Skeletal muscle tissue (tissue), 4 donors: ENCODE measurements around the gene YTHDC2. TPM values are rescaled to one million over a fixed set of nuclear protein-coding genes. Genes with fewer than 3 reads are reported as not detected.

ENCODE experiments used
- H3K27ac ChIP-seq: one replicate; pipeline ENCODE4 v1.7.0; 2013; ENCODE audit warnings: mild to moderate bottlenecking, low read depth, low read length, inconsistent platforms
- H3K27me3 ChIP-seq, 3 donors: one replicate each; pipeline ENCODE4 v1.7.0; 2013; ENCODE audit warnings: low read length in 3 of 3; ENCODE audit not compliant: control insufficient read depth in 3 of 3, insufficient read depth in 3 of 3
- H3K36me3 ChIP-seq, 3 donors: one replicate each; pipeline ENCODE4 v1.7.0; 2013; ENCODE audit warnings: low read length in 3 of 3; ENCODE audit not compliant: control insufficient read depth in 3 of 3, insufficient read depth in 3 of 3
- H3K4me1 ChIP-seq, 3 donors: one replicate each; pipeline ENCODE4 v1.7.0; 2013; ENCODE audit warnings: low read length in 3 of 3, mild to moderate bottlenecking in 3 of 3; ENCODE audit not compliant: control insufficient read depth in 3 of 3, insufficient read depth in 3 of 3
- H3K4me3 ChIP-seq, 3 donors: one replicate each; pipeline ENCODE4 v1.7.0; 2013; ENCODE audit warnings: low read length in 3 of 3
- H3K9ac ChIP-seq, 3 donors: one replicate each; pipeline ENCODE4 v1.7.0; 2013; ENCODE audit warnings: low read length in 3 of 3, mild to moderate bottlenecking in 3 of 3, moderate library complexity in 2 of 3, low read depth in 1 of 3
- H3K9me3 ChIP-seq, 3 donors: one replicate each; pipeline ENCODE4 v1.7.0; 2013; ENCODE audit warnings: low read length in 3 of 3; ENCODE audit not compliant: control insufficient read depth in 3 of 3
- total RNA-seq: library from RNA; depleted of rRNA; stranded (reverse); fragments of >200 nt; gene quantifications from one replicate; pipeline ENCODE4 v1.2.3, GENCODE V29; 2014
- donor health status: Osteomylitis.

YTHDC2 gene
- total RNA-seq, 1 donor from 2014 or later = 30.3 TPM

DNA sequence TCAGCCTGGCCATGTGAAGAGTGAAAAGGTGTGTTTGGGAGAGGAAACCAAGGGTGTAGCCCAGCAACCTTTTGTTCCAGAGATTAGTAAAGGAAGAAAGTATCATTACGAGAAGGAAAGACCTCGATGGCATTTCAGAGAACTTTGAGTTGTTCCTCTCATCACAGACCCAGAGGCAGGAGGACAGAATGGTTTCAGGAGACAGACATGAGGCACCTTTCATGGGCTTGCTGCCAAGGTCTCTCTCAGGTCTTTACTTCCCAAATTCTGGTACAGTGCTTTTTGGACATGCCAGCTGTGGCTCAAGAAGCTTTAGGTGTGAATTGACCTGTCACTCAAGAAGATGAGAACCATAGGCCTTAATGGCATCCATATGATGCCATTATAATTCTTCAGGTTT is 22.5 kb upstream of the YTHDC2 start:
- H3K27me3 ChIP-seq = peaks cover 18 to 25% (median 22%) of the 10 kb centered on the region in 3 donors

DNA sequence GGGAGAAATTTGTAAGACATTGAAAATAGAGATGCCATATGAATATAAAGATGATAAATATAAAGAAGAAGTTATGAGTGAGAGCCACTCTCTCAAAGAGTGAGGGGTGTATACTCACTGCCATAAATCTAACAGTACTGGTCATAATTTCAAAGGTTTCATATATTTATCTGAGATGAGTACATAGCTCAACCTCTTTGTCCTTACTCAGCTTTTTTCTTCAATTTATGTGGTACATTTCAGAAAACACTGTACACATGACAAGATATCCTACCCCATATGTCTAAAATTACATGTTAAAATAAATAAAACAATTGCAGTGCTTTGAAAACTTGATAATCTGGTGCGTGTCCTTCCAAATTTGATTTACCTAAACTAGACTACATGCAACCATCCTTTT is 20.0 kb upstream of the YTHDC2 start:
- Histone ChIP-seq H3K9ac (no peak overlapping the region), H3K27ac (no peak overlapping the region), H3K4me3 (no peak overlapping the region), H3K27me3 (peaks cover 7 to 10% (median 9%) of the 10 kb centered on the region in 3 donors), H3K36me3 (no peaks in the 10 kb centered on the region), H3K9me3 (peaks cover 0 to 3% (median 2%) of the 10 kb centered on the region in 3 donors), H3K4me1 (peaks cover 4 to 11% (median 7%) of the 10 kb centered on the region in 3 donors)

More for the DNA sequence above, 22.5 kb upstream of the YTHDC2 start:
- H3K9me3 ChIP-seq = peaks cover 0 to 3% (median 2%) of the 10 kb centered on the region in 3 donors
- H3K9ac ChIP-seq = no peak overlapping the region
- peaks cover 15 to 20% (median 17%) of the 10 kb centered on the region in 3 donors for H3K4me1 ChIP-seq
- H3K27ac ChIP-seq = no peak overlapping the region
- H3K4me3 ChIP-seq = no peak overlapping the region
- H3K36me3 ChIP-seq = no peaks in the 10 kb centered on the region

DNA sequence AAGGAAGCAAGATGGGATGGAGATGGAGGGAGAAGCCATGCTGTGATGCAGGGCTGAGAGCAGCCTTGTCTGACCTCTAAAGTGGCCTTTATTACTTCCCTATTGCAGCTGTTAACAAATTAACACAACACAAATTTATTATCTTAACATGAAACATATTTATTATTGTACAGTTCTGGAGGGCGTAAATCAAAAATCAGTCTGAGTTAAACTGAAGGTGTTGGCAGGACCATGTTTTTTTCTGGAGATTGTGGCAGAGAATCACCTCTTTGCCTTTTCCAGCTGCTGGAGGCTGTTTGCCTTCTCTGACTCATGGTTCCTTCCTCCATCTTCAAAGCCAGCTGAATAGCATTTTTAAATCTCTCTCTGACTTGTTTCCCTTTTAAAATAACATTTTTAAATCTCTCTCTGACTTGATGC is 18.1 kb upstream of the YTHDC2 start:
- peaks cover 0 to 3% (median 2%) of the 10 kb centered on the region in 3 donors for H3K9me3 ChIP-seq
- no peaks in the 10 kb centered on the region for H3K4me1 ChIP-seq

DNA sequence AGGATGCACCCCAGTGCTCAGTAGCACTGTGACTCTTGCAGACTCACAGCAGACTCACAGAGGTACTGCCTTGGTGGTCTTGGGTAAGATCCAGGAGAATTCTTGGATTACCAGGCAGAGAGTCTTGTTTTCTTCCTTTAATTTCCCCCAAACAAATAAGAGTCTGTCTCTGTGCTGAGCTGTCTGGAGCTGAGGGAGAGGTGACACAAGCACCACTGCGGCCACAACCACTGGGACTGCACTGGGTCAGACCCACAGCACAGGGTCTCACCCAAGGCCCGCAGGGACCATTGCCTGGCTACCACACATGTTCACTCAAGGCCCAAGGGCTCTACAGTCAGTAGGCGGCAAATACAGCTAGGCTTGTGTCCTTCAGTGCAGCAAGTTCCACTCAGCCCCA is 11.4 kb upstream of the YTHDC2 start:
- Histone ChIP-seq H3K4me1 (no peaks in the 10 kb centered on the region), H3K27ac (no peak overlapping the region), H3K9me3 (no peaks in the 10 kb centered on the region), H3K36me3 (no peaks in the 10 kb centered on the region), H3K4me3 (no peak overlapping the region), H3K27me3 (peaks cover 3 to 7% (median 5%) of the 10 kb centered on the region in 3 donors), H3K9ac (no peak overlapping the region)

More for the DNA sequence above, 18.1 kb upstream of the YTHDC2 start:
- Histone ChIP-seq H3K27me3 (peaks cover 0 to 4% (median 0%) of the 10 kb centered on the region in 3 donors), H3K27ac (no peak overlapping the region), H3K36me3 (no peaks in the 10 kb centered on the region), H3K9ac (no peak overlapping the region), H3K4me3 (no peak overlapping the region)

DNA sequence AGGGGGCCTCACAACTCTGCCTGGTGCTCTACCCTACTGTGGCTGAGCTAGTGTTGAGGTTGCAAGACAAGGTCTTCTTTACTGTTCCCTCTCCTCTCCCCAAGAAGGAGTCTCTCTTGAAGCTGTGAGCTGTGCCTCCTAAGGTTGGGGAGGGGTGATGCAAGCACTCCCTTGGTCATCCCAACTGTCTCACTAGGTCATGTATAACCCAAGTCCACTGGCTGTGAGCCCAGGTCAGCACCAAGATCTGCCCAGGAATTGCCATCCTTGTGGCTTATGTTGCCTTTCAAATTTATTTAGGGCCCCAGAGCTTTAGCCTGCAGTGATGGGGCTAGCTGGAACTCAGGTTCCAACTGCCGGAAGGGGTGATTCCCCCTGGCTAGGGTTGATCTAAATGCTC is 10.3 kb upstream of the YTHDC2 start:
- no peaks in the 10 kb centered on the region for H3K36me3 ChIP-seq
- no peak overlapping the region for H3K27ac ChIP-seq
- H3K27me3 ChIP-seq = peaks cover 3 to 7% (median 5%) of the 10 kb centered on the region in 3 donors
- H3K4me3 ChIP-seq = no peak overlapping the region
- H3K4me1 ChIP-seq = no peaks in the 10 kb centered on the region
- no peak overlapping the region for H3K9ac ChIP-seq
- no peaks in the 10 kb centered on the region for H3K9me3 ChIP-seq

DNA sequence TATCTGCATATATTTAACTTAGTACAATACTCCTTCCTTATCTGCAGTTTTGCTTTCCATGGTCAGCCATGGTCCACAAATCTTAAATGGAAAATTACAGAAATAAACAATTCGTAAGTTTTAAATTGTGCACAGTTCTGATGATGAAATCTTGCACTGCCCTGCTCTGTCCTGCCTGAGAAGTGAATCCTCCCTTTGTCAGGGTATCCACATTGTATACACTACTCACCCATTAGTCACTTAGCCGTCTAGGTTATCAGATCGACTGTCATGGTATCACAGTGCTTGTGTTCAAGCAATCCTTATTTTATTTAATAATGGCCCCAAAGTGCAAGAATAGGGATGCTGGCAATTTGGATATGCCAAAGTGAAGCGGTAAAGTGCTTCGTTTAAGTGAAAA is 8.3 kb upstream of the YTHDC2 start:
- Histone ChIP-seq H3K4me3 (no peak overlapping the region), H3K36me3 (no peaks in the 10 kb centered on the region), H3K9me3 (no peaks in the 10 kb centered on the region), H3K27ac (no peak overlapping the region), H3K27me3 (peaks cover 3 to 7% (median 5%) of the 10 kb centered on the region in 3 donors), H3K9ac (no peak overlapping the region), H3K4me1 (no peaks in the 10 kb centered on the region)

DNA sequence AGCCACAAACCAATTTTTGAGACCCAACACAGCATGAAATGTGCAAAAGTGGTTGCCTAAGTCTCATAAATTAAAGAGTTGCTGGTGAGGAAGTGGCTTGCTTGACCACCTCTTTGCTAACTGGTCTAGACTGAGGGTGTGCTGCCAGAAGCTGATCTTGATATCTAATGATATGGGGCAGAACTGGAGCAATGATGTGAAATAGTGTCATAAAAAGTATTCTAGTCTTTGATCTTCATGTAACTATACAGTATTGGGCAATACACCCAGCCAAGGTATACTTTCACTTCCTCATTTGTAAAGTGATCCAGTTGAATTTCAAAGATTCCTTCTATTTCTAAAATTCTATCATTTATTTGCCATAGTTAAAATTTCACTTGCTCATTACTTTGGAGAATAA is 5.9 kb upstream of the YTHDC2 start:
- Histone ChIP-seq H3K27me3 (peaks cover 3 to 7% (median 5%) of the 10 kb centered on the region in 3 donors), H3K9me3 (no peaks in the 10 kb centered on the region), H3K9ac (no peak overlapping the region), H3K27ac (no peak overlapping the region), H3K4me1 (no peaks in the 10 kb centered on the region), H3K4me3 (no peak overlapping the region), H3K36me3 (no peaks in the 10 kb centered on the region)

DNA sequence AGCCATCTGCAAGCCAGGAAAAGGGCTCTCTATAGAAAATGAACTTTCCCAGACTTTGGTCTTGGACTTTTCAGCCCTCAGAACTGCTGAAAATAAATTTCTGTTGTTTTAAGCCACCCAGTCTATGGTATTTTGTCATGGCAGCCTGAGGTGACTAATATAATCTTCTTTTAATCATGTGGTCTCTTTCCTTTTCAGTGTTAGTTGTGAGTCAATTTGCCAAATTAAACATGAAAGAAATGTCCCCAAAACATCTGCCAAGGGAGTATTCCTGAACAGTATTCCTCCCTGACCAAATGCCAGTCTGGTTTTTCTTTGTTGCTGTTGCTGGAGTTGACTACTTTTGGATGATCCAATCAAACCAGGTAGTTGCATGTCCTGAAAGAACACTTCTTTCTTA is 4.7 kb upstream of the YTHDC2 start:
- peaks cover 0 to 6% (median 0%) of the 10 kb centered on the region in 3 donors for H3K4me1 ChIP-seq
- H3K4me3 ChIP-seq = no peak overlapping the region
- H3K9me3 ChIP-seq = no peaks in the 10 kb centered on the region
- no peak overlapping the region for H3K27ac ChIP-seq
- no peaks in the 10 kb centered on the region for H3K27me3 ChIP-seq
- H3K9ac ChIP-seq = no peak overlapping the region
- no peaks in the 10 kb centered on the region for H3K36me3 ChIP-seq

DNA sequence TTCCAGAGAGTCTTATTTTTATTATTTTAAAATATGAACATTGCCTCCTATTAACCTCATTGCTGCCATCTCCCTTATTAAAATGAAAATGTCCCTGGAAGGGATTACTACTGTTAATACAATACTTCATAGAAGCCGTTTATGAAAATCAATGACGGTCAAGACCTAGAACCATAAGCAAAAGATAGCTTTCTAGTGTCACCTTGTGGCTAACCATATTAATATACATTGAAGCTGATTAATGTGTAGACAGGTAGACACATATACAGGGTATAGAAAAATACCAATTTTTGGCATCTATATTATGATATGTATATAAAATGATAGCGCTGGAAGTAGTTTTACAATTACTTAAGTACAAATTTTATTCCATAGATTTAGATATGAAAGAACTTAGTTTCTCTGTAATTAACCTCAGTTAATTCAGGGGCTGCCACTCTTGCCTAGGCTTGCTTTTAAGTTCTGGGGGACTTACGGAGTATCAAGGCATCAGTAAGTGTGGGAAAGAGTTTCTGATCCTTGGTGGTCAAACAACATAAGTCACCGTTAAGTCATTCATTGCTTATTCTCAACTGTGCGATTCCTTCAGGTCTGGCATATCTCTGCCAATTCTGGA is 2.5 kb upstream of the YTHDC2 start:
- Histone ChIP-seq H3K9me3 (no peaks in the 10 kb centered on the region), H3K27me3 (no peaks in the 10 kb centered on the region), H3K27ac (no peak overlapping the region), H3K9ac (no peak overlapping the region), H3K36me3 (peaks cover 0 to 3% (median 3%) of the 10 kb centered on the region in 3 donors), H3K4me3 (no peak overlapping the region), H3K4me1 (peaks cover 2 to 13% (median 5%) of the 10 kb centered on the region in 3 donors)

DNA sequence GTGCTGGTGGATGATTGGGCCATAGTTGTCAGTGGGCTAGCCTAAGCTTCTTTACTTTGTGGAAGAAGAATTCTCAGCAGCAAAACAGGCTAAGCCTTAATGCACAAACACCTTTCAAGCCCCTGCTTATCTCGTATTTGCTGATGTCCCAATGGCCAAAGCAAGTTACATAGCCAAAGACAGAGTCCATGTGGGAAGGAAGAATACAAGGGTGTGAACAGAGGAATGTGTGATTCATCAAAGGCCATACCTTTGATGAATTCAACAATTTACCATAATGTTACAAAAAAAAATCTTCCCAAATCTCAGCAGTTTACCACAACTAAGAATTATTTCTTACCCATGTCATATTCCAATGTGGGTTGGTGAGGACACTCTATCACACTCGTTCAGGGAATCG is 1.2 kb upstream of the YTHDC2 start:
- Histone ChIP-seq H3K4me1 (peaks cover 2 to 13% (median 5%) of the 10 kb centered on the region in 3 donors), H3K27me3 (no peaks in the 10 kb centered on the region), H3K4me3 (peak overlapping the region in 1 of 3 donors; percentile 95), H3K27ac (no peak overlapping the region), H3K9ac (no peak overlapping the region), H3K36me3 (peaks cover 0 to 3% (median 3%) of the 10 kb centered on the region in 3 donors), H3K9me3 (no peaks in the 10 kb centered on the region)
